DOHH2 (cell line): ENCODE results near the gene TM9SF4.

Source experiments
- H3F3A ChIP-seq: fragments of 200-600 bp; sonication (generic), shearing (Covaris generic); 2 replicates; pipeline ENCODE4 v1.6.0; 2016; ENCODE audit warnings: antibody characterized with exemption, mild to moderate bottlenecking; ENCODE audit not compliant: control insufficient read depth, insufficient read depth
- H3K27ac ChIP-seq: fragments of 200-600 bp; sonication (generic); 2 replicates; pipeline ENCODE4 v1.5.1; 2014; ENCODE audit warnings: low read depth, mild to moderate bottlenecking, low read length, moderate library complexity
- H3K27me3 ChIP-seq: fragments of 200-600 bp; sonication (generic); 2 replicates; pipeline ENCODE4 v1.6.1; 2014; ENCODE audit warnings: mild to moderate bottlenecking, low read length, mixed read lengths; ENCODE audit not compliant: control insufficient read depth
- H3K36me3 ChIP-seq: fragments of 200-600 bp; sonication (generic); 2 replicates; pipeline ENCODE4 v1.6.1; 2014; ENCODE audit warnings: mild to moderate bottlenecking, low read length, moderate library complexity, mixed read lengths; ENCODE audit not compliant: control insufficient read depth
- H3K4me1 ChIP-seq: fragments of 200-600 bp; sonication (generic); 2 replicates; pipeline ENCODE4 v1.6.1; 2014; ENCODE audit warnings: mild to moderate bottlenecking, low read length, mixed read lengths; ENCODE audit not compliant: control insufficient read depth
- H3K4me2 ChIP-seq: fragments of 200-600 bp; sonication (generic); 2 replicates; pipeline ENCODE4 v1.6.0; 2014; ENCODE audit warnings: mild to moderate bottlenecking, low read length, moderate library complexity
- H3K4me3 ChIP-seq: fragments of 200-600 bp; sonication (generic); 2 replicates; pipeline ENCODE4 v1.5.1; 2014; ENCODE audit warnings: mild to moderate bottlenecking, low read length, mixed read lengths
- H3K79me2 ChIP-seq: fragments of 200-600 bp; sonication (generic); 2 replicates; pipeline ENCODE4 v1.6.1; 2014; ENCODE audit warnings: mild to moderate bottlenecking, low read length, mixed read lengths; ENCODE audit not compliant: control insufficient read depth
- H3K9me2 ChIP-seq: fragments of 200-600 bp; sonication (generic); replicated peaks from 2 replicates; pipeline ENCODE4 v1.6.1; 2014; ENCODE audit warnings: mild to moderate bottlenecking, low read length, mixed read lengths; ENCODE audit not compliant: control insufficient read depth
- H3K9me3 ChIP-seq: fragments of 200-600 bp; sonication (generic); 2 replicates; pipeline ENCODE4 v1.6.1; 2014; ENCODE audit warnings: antibody characterized with exemption, low read length, mixed read lengths; ENCODE audit not compliant: control insufficient read depth, insufficient read depth
- H4K20me1 ChIP-seq: fragments of 200-600 bp; sonication (generic); 2 replicates; pipeline ENCODE4 v1.6.0; 2014; ENCODE audit warnings: low read depth, mild to moderate bottlenecking, antibody characterized with exemption, low read length, moderate library complexity; ENCODE audit not compliant: control insufficient read depth, insufficient read depth
- EZH2phosphoT487 ChIP-seq: fragments of 200-600 bp; sonication (generic); IDR thresholded peaks from 2 replicates; pipeline ENCODE4 v1.6.1; 2017; ENCODE audit warnings: borderline replicate concordance, mild to moderate bottlenecking, antibody characterized with exemption, low read length, moderate library complexity, mixed read lengths
- TF ChIP-seq, protein P1 (sequence below): fragments of 200-600 bp; sonication (generic); IDR thresholded peaks from one replicate; pipeline ENCODE4 v1.5.1; 2014; ENCODE audit warnings: antibody characterized with exemption, mild to moderate bottlenecking, low read depth, low read length; ENCODE audit not compliant: poor library complexity, severe bottlenecking

Gene TM9SF4

DNA sequence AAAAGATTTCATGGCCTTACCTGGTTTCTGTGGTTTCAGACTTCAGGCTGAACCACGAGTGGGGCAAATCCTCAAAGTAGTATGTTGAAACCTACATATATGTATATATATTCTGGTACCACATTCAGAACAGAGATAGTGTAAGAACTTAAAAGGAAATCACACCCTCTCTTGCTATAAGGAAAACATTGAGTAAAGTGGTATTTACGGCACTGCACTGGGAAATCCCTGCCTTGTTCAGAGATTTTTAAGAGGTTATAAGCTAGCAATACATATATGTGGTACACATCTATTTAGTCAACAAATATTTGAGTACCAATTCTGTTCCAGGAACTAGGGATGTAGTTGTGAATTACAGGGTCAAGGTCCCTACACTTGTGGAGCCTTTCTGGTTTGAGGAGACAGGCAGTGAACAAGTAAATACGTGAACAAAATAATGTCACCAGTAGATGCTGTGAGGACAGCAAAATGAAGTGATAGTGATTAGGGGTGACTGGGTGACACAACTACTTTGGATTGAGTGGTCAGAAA, 1.7 kb downstream of the TM9SF4 start:
- Histone ChIP-seq H3K36me3 (peaks cover 37% of the 10 kb centered on the region), H3K27ac (no peak overlapping the region), H3K27me3 (no peaks in the 10 kb centered on the region), H3F3A (no peaks in the 10 kb centered on the region), H3K4me3 (peak overlapping the region; percentile 86), H3K79me2 (peaks cover 67% of the 10 kb centered on the region), H3K9me3 (no peaks in the 10 kb centered on the region), H4K20me1 (peaks cover 16% of the 10 kb centered on the region), H3K4me2 (peak overlapping the region; percentile 94), H3K4me1 (peaks cover 16% of the 10 kb centered on the region), H3K9me2 (no peaks in the 10 kb centered on the region)
- TF ChIP-seq, protein P1, sequence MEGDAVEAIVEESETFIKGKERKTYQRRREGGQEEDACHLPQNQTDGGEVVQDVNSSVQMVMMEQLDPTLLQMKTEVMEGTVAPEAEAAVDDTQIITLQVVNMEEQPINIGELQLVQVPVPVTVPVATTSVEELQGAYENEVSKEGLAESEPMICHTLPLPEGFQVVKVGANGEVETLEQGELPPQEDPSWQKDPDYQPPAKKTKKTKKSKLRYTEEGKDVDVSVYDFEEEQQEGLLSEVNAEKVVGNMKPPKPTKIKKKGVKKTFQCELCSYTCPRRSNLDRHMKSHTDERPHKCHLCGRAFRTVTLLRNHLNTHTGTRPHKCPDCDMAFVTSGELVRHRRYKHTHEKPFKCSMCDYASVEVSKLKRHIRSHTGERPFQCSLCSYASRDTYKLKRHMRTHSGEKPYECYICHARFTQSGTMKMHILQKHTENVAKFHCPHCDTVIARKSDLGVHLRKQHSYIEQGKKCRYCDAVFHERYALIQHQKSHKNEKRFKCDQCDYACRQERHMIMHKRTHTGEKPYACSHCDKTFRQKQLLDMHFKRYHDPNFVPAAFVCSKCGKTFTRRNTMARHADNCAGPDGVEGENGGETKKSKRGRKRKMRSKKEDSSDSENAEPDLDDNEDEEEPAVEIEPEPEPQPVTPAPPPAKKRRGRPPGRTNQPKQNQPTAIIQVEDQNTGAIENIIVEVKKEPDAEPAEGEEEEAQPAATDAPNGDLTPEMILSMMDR, result no peak
- TF ChIP-seq EZH2phosphoT487, result no peak

DNA sequence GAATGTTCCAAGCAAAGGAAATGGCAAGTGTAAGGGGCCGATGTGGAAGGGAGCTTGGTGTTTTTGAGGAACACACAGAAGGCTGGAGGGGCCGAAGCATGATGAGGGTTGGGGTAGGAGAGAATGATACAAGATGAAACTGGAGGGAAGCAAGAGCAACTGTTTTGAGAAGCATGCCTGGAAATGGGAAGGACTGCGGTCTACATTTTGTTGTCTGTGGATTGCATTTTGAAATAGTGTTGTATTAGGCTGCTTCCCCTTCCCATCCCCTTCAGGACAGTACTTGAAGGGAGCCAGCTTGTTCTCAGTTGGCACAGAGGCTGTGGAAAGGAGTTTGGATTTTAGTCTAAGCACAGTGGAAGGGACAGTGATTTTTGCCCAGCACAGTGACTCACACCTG, 2.2 kb downstream of the TM9SF4 start:
- peaks cover 22% of the 10 kb centered on the region for H3K4me1 ChIP-seq
- H3K9me3 ChIP-seq, result no peaks in the 10 kb centered on the region
- peaks cover 20% of the 10 kb centered on the region for H4K20me1 ChIP-seq
- H3K79me2 ChIP-seq, result peaks cover 73% of the 10 kb centered on the region
- H3K9me2 ChIP-seq, result no peaks in the 10 kb centered on the region
- no peaks in the 10 kb centered on the region for H3K27me3 ChIP-seq
- H3K27ac ChIP-seq, result no peak overlapping the region
- peaks cover 41% of the 10 kb centered on the region for H3K36me3 ChIP-seq
- TF ChIP-seq EZH2phosphoT487, result no peak
- TF ChIP-seq, protein P1, result no peak
- no peaks in the 10 kb centered on the region for H3F3A ChIP-seq
- H3K4me3 ChIP-seq, result no peak overlapping the region
- H3K4me2 ChIP-seq, result peak overlapping the region; percentile 94; the same call in 1 of the 2 replicates

DNA sequence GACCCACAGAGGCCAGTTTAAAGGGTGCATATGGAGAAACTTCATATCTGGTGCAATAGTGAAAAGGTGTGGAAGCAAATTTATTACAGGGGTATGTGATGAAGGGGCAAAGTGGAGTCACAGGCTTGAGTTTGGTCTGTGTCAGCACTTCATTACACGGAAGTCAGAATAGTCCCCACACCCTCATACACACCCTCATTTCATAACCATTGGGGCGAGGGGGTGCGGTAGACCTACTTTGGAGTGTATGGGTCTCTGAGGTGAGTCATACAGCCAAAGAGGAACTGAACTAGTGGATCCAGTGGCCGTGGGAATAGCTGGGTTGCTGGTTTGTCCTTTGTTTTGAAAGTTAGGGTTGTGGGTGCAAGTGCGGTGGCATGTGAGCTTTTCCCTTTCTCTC, 3.3 kb downstream of the TM9SF4 start:
- no peak overlapping the region for H3K4me2 ChIP-seq
- peaks cover 41% of the 10 kb centered on the region for H3K36me3 ChIP-seq
- no peaks in the 10 kb centered on the region for H3F3A ChIP-seq
- no peaks in the 10 kb centered on the region for H3K9me2 ChIP-seq
- TF ChIP-seq, protein P1, result no peak
- no peak for TF ChIP-seq EZH2phosphoT487
- H3K4me3 ChIP-seq, result no peak overlapping the region
- H4K20me1 ChIP-seq, result peaks cover 21% of the 10 kb centered on the region
- H3K27me3 ChIP-seq, result no peaks in the 10 kb centered on the region
- H3K27ac ChIP-seq, result no peak overlapping the region
- H3K9me3 ChIP-seq, result no peaks in the 10 kb centered on the region
- H3K79me2 ChIP-seq, result peaks cover 84% of the 10 kb centered on the region
- H3K4me1 ChIP-seq, result peaks cover 27% of the 10 kb centered on the region
